ENCODE results near the gene ACVR1. TPM values are rescaled to one million over a fixed set of nuclear protein-coding genes. Genes with fewer than 3 reads are reported as not detected.

ACVR1 gene
- total RNA-seq, 1 donor from 2014 or later: 36.3 TPM

DNA sequence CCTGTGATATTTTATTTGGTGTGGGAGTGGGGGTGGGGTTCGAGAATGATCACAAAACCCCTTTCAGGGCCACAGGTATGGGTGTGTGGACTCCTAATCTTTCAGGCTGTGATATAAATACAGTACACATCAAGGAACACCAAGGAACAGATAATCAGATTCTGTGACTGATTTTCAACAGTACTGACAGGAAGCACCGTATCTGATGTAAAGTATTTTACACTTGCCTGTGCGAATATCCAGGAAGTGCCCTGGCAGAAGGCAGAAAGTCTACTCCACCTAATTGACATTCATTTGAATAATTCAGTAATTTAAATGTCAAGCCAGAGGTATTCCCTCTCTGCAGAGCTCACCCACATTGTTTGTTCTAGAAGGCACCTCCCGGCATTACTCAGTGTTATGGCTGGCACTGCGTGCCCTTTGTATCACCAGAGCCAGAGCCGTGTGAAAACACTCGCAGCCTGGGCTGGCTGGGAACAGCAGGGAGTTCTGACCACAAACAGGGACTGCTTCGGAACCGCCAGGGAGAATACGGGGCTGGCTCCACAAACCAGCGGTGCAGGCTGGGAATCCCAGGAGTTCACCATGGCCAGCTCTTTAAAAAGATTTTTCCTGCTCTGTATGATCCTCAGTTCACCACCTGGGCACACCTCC lies 91.8 kb downstream of the ACVR1 start:
- Mint-ChIP-seq H3K27me3 (ENCODE audit: unreplicated experiment) (no peaks in the 10 kb centered on the region), H3K9me3 (ENCODE audit: unreplicated experiment) (no peaks in the 10 kb centered on the region), H3K4me1 (ENCODE audit: low read depth, unreplicated experiment) (peaks cover 13% of the 10 kb centered on the region), H3K4me3 (ENCODE audit: unreplicated experiment) (no peak overlapping the region), H3K36me3 (ENCODE audit: unreplicated experiment) (no peaks in the 10 kb centered on the region), H3K27ac (ENCODE audit: unreplicated experiment) (no peak overlapping the region)
- TF ChIP-seq, protein P1, sequence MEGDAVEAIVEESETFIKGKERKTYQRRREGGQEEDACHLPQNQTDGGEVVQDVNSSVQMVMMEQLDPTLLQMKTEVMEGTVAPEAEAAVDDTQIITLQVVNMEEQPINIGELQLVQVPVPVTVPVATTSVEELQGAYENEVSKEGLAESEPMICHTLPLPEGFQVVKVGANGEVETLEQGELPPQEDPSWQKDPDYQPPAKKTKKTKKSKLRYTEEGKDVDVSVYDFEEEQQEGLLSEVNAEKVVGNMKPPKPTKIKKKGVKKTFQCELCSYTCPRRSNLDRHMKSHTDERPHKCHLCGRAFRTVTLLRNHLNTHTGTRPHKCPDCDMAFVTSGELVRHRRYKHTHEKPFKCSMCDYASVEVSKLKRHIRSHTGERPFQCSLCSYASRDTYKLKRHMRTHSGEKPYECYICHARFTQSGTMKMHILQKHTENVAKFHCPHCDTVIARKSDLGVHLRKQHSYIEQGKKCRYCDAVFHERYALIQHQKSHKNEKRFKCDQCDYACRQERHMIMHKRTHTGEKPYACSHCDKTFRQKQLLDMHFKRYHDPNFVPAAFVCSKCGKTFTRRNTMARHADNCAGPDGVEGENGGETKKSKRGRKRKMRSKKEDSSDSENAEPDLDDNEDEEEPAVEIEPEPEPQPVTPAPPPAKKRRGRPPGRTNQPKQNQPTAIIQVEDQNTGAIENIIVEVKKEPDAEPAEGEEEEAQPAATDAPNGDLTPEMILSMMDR (IDR thresholded peaks at IDR 0.05; ENCODE audit: partially characterized antibody, unreplicated experiment): no peak
- DNase-seq: no peak

DNA sequence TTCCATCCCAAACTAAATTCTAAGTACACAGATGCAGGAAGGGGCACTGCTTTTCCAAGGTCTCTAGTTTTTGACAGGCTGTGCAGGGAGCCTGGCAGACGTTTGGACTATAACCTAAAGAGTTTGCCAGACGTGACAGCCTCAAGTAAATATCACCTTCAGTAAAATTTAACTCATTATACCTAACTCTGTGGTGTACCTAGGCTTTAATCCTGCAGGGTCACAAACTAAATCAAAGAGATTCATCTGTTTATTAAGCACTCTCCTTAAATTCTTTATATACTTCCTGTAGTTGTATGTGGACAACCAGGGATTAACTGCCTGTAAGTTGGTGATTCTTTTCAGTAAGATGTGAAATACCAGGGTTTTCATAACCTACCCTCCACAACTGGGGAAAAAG lies 92.9 kb downstream of the ACVR1 start:
- no peak for DNase-seq
- TF ChIP-seq, protein P1 (IDR thresholded peaks at IDR 0.05; ENCODE audit: partially characterized antibody, unreplicated experiment): no peak
- peaks cover 16% of the 10 kb centered on the region for H3K4me1 Mint-ChIP-seq (ENCODE audit: low read depth, unreplicated experiment)
- H3K27me3 Mint-ChIP-seq (ENCODE audit: unreplicated experiment): no peaks in the 10 kb centered on the region
- no peaks in the 10 kb centered on the region for H3K36me3 Mint-ChIP-seq (ENCODE audit: unreplicated experiment)
- H3K27ac Mint-ChIP-seq (ENCODE audit: unreplicated experiment): no peak overlapping the region
- H3K4me3 Mint-ChIP-seq (ENCODE audit: unreplicated experiment): no peak overlapping the region
- H3K9me3 Mint-ChIP-seq (ENCODE audit: unreplicated experiment): no peaks in the 10 kb centered on the region

DNA sequence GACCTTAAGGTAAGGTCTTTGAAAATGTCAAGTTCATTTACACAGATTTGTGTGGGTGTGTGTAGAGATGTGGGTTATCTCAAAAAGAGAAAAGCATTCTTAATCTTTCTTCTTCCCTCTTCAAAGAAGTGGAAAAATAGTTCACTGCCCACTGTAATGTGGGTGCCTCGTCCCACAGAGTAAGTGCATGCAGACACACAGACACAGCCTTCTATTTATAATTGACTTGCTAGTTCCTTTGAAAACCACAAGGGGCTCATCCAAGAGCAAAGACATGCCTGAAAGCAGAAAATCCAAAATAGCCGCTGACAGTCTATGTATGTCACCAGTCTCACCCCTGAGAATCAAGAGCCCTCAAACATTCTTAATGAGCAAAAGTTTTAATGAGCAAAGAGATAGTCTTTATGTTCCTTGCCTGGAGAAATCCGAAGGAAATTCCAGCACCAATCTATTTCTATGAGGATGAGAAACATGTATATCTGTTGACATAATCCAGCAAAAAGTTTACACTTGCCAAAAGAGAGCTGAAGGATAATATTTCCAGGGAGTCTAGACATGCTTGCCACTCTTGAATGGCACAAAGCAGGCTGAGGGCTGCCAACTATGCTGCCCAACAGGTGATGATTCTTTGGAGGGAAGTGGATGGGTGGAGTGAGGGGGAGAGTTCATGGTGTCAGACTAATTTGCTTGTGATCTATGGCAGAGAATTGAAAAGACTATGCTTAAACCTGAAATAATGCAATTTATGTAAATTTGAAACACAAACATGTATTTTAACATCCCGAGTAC lies 93.9 kb downstream of the ACVR1 start:
- Mint-ChIP-seq H3K9me3 (ENCODE audit: unreplicated experiment) (no peaks in the 10 kb centered on the region), H3K27me3 (ENCODE audit: unreplicated experiment) (no peaks in the 10 kb centered on the region), H3K4me3 (ENCODE audit: unreplicated experiment) (no peak overlapping the region), H3K36me3 (ENCODE audit: unreplicated experiment) (no peaks in the 10 kb centered on the region), H3K4me1 (ENCODE audit: low read depth, unreplicated experiment) (peaks cover 18% of the 10 kb centered on the region), H3K27ac (ENCODE audit: unreplicated experiment) (no peak overlapping the region)
- no peak for DNase-seq
- TF ChIP-seq, protein P1 (IDR thresholded peaks at IDR 0.05; ENCODE audit: partially characterized antibody, unreplicated experiment): peak; percentile 36

DNA sequence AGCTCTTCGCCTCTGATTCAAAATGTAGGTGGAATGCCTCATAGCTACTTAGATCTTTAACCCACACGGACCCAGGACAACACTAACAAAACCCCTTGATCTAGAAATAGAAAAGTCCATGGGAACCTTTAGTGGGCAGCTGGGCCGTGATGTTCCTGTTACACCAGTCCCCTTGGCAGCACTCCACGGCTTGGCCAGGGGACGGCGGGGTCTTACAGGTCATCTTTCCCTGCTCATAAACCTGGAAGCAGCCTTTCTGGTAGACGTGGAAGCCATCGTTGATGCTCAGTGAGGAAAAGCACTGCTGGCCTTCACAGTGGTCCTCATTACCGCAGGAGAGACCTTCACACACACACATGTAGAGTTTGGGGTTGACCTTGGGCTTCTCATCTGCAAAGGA lies 95.9 kb downstream of the ACVR1 start:
- Mint-ChIP-seq H3K36me3 (ENCODE audit: unreplicated experiment) (no peaks in the 10 kb centered on the region), H3K4me3 (ENCODE audit: unreplicated experiment) (no peak overlapping the region), H3K27ac (ENCODE audit: unreplicated experiment) (no peak overlapping the region), H3K4me1 (ENCODE audit: low read depth, unreplicated experiment) (peaks cover 14% of the 10 kb centered on the region), H3K27me3 (ENCODE audit: unreplicated experiment) (no peaks in the 10 kb centered on the region), H3K9me3 (ENCODE audit: unreplicated experiment) (no peaks in the 10 kb centered on the region)
- DNase-seq: no peak
- TF ChIP-seq, protein P1 (IDR thresholded peaks at IDR 0.05; ENCODE audit: partially characterized antibody, unreplicated experiment): no peak

DNA sequence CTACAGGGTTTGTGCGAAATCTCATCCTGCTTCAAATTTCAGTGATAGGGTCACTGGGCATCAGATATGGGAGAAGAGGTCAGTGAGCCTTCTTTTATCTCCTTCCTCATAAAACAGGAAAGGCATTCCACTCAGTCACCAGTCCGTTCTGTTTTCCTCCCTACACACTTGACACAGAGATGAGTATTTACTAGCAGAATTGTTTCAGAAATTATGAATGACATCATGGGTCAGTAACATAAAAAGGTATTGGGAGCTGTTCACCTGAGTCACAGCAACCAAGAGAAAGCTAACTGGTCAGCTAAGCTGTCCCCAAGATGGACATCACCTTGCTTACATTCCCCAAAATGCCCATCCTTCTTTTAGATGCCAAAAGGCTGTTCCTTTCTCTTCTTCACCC lies 96.3 kb downstream of the ACVR1 start:
- Mint-ChIP-seq H3K9me3 (ENCODE audit: unreplicated experiment) (no peaks in the 10 kb centered on the region), H3K36me3 (ENCODE audit: unreplicated experiment) (no peaks in the 10 kb centered on the region), H3K4me3 (ENCODE audit: unreplicated experiment) (no peak overlapping the region), H3K4me1 (ENCODE audit: low read depth, unreplicated experiment) (peaks cover 13% of the 10 kb centered on the region), H3K27ac (ENCODE audit: unreplicated experiment) (no peak overlapping the region), H3K27me3 (ENCODE audit: unreplicated experiment) (no peaks in the 10 kb centered on the region)
- no peak for DNase-seq
- TF ChIP-seq, protein P1 (IDR thresholded peaks at IDR 0.05; ENCODE audit: partially characterized antibody, unreplicated experiment): no peak

All from glutamatergic neuron (in vitro differentiated cells).